Right lobe of liver (tissue), 4 donors: Measurements from ENCODE around the gene COL16A1.

Experiments
- CTCF ChIP-seq, 4 donors: fragments of 200-600 bp in 3 of 4; fragments of 450-650 bp in 1 of 4; IDR thresholded peaks; one replicate each; pipeline versions ENCODE4 v1.5.1 to v1.8.0; 2016 to 2022; ENCODE audit warnings: antibody characterized with exemption in 4 of 4, mild to moderate bottlenecking in 2 of 4
- POLR2A ChIP-seq: fragments of 450-650 bp; IDR thresholded peaks from one replicate; pipeline ENCODE4 v1.6.1; 2017; ENCODE audit warnings: antibody characterized with exemption, mild to moderate bottlenecking
- donor health status: DM: no; HTN: no; CAD: no.
- donor health status: DM: no; HTN: no; CAD: no.
- donor health status: DM: no; HTN: yes; CAD: no.

GRCh38 chr1:31671147-31671546 is 32.7 kb downstream of the COL16A1 start:
- TF ChIP-seq CTCF (IDR thresholded peaks at IDR 0.05) = no peak
- TF ChIP-seq POLR2A = no peak
